Stimulated activated CD8-positive, alpha-beta memory T cell treated with anti-CD3 and anti-CD28 coated beads, Interleukin-7, amount 100 ng/mL, for 24 hours (primary cell): ENCODE data around the gene PDSS2.
"Not testable (repeated sequence)": the region's sequence is repeated elsewhere in the genome, so short reads cannot be mapped to it uniquely, and the experiment has no call there.

ENCODE experiments used
- DNase-seq: peaks from one replicate; pipeline ENCODE4 v3.0.0-alpha.2; 2020; ENCODE audit warnings: low read depth

The PDSS2 gene

DNA sequence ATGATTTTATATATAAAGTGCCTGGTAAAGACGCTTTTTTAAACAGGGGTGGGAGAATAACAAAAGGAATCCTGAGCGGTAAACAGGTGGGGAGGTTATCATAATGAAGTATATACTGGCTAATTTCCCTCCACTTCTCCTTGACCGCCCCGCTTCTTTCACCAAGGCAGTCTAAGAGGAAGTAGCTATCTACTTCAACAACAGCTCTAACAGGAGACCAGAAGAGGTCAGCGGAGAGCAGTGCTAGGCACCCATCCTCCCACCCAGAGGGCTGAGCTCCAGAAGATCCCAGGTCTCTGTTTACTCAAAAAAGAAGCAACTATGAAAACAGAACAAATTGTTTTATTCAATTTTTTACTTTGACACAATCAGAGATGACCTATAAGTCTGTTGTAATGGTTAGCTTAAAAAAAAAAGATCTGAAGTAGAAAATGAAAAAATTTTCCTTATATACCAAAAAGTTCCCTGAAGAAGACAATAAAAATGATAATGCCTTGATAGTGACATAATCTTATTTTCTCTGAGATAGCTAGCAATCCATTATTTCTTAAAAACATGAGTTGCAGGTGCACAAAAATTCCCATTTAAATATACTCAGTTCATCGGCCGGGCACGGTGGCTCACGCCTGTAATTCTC lies 141.1 kb downstream of the PDSS2 start:
- no peak for DNase-seq

DNA sequence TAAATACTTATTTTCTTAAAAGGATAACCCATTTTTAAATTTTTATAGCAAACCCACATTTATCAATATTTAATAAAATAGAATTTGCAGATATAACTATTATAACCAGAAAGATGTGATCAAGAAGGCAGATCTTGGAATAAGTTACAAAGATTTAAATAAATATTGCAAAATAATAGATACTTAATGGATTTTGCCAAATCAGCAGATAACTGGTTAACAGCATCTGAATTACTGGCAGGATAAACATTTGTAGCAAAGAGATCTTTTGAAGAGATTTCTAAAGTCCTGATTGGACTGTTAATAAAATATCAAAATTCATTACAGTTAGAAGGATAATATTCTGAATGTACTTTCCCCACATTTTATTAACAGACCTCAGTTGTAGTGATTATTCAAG lies 144.2 kb downstream of the PDSS2 start:
- no peak for DNase-seq

- DNase-seq = no peak
Measured at GRCh38 chr6:107314531-107314939, 144.8 kb downstream of the PDSS2 start.

- DNase-seq = no peak
Measured at GRCh38 chr6:107313776-107314175, 145.6 kb downstream of the PDSS2 start.

DNA sequence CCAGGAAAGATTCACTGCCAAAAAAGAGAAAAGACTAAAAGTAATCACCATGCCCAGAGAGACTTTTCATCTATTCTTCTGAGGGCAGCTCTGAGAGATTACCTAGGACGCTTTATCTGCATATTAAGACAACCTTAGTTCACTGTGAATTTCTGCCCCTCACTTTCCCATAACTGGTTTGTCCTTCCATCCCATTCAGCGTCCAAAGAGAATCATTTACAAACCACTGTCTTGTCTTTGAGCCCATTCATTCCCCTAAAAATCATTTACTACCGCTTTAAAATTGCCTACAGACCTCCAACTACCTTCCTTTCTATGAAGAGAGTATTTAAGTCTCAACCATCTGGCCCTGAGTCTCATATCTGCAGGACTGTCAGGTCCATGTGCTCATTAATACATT lies 149.0 kb downstream of the PDSS2 start:
- no peak for DNase-seq

DNA sequence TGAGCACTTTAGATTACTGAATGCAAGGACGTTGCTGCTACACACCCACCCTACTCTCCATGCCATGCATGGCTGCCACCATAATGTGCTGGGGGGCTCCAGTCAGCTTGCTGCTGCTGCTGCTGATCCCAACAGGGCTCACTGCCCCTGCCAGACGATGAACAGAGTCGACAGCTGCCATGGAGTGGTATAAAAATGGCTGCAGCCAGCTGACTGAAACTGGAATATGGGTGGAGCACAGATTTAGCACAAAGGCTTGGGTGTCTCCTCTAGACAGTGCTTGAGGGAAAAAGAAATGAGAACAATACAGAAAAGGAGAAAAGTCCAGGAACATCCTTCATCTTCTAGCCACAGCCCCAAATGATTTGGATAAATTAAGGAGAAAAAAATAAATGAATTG lies 150.7 kb downstream of the PDSS2 start:
- no peak for DNase-seq

- DNase-seq = not testable (repeated sequence)
Measured at GRCh38 chr6:107305994-107306393, 153.4 kb downstream of the PDSS2 start.

DNA sequence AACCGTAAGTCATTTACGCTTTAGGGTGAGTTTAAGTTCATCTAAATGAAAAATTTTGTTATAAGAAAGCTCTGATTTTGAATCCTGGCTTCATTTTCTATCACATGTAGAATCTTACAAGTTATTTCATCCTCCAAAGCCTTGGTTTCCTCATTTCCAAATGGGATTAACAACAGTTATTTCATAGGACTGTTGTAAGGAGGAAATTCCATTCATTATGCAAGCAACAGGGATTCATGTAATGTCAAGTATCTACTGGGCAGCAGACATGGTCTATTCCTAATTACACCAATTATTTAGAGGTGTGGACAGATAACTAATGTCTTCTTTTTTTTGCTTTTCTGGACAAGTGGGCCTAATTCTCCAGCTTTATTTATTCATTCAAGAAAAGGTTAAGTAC lies 154.0 kb downstream of the PDSS2 start:
- no peak for DNase-seq

DNA sequence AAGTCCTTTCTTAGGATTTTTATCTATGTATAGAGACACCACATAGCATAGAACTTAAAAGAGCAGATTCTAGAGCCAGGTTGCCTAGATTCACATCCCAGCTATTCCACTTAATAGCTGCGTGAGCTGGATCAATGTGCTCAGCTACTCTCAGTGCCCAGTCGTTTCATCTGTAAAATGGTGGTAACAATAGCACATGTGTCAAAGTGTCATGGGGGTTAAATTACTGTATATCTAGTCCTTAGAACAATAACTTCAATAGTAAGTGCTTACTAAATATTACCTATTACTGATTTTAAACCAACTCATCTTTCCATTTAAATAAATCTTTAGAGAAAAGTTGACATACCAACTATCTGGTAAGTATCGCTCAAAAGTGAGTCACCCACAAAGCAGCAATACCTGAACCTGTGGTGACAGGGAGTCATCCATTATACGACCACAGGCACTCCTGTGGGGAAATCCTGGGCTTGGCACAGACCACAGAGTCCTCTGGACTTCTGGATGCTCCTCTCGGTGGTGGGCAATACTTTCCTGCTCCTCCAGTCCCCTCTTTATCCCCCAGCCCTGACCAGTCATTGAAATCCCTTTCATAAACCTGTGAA lies 154.8 kb downstream of the PDSS2 start:
- no peak for DNase-seq

GRCh38 chr6:107293350-107293749 lies 166.0 kb downstream of the PDSS2 start:
- no peak for DNase-seq

GRCh38 chr6:107292715-107293271 lies 166.6 kb downstream of the PDSS2 start:
- DNase-seq = no peak

DNA sequence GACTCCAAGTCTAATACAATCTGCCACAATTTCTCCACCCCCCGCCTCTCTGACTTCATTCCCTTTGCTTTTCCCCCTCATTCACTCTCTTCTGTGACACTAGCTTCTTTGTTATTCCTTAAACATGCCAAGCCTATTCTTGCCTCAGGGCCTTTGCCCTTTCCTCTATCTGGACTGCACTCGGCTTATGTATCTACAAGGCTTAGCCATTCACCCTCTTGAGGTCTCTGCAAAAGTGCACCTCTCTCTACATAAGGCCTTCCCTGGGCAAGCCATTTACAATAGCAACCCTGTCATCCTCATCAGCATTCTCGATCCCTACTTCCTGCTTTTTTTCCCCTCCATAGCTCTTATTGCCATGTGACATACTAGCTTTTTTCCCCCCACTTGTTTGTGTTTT lies 168.9 kb downstream of the PDSS2 start:
- no peak for DNase-seq

DNA sequence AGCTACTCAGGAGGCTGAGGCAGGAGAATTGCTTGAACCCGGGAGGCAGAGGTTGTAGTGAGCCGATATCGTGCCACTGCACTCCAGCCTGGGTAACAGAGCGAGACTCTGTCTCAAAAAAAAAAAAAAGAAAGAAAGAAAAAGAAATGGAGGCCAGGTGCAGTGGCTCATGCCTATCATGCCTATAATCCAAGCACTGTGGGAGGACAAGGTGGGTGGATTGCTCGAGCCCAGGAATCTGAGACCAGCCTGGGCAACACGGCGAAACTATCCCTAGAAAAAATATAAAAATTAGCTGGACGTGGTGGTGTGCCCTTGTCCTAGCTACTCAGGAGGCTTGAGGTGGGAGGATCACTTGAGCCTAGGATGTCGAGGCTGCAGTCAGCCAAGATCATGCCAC lies 170.1 kb downstream of the PDSS2 start:
- DNase-seq = not testable (repeated sequence)

GRCh38 chr6:107285683-107286082 lies 173.7 kb downstream of the PDSS2 start:
- DNase-seq = not testable (repeated sequence)

- DNase-seq = no peak
Measured at GRCh38 chr6:107284805-107285204, 174.6 kb downstream of the PDSS2 start.

DNA sequence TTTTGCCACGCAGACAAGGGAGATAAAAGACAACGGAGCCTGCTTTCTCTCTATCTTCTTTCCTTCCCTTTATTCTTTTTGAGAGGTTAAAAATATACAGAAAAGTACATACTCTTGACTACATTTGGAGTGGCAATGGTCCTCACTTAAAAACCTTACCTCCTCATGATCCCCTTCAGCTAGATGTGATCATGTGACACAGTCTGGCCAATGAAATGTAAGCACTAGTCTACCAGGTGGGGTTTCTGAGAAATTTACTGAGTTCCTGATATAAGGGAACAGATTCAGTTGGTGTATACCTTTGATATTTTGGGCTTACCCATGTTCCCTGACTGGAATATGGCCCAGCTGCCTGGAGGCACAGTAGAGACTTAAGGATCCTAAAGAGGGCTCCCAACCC lies 178.6 kb downstream of the PDSS2 start:
- no peak for DNase-seq

- DNase-seq = not testable (repeated sequence)
Measured at GRCh38 chr6:107280001-107280400, 179.4 kb downstream of the PDSS2 start.

DNA sequence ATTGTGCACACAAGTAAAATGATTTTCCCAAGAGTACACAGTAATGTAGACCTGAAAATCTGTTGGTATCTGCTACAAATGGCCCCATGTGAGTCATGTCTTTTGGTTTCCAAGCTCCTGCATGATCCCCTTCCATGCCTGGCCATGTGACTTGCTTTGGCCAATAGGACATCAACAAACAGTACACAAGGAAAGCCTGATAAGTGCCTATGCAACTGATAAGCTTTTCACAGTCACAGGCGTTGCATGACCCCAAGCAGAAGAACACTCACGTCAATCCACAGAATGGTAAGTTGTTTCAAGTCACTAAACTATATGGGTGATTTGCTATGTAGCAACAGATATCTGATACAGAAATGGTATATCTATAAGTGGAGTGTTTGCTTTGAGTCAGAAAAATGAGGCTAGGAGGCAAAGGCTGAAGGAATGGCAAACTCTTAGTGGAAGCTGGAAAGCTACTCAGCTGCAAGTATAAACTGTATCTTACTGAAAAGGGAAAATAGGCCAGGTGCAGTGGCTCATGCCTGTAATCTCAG lies 184.0 kb downstream of the PDSS2 start:
- no peak for DNase-seq

- no peak for DNase-seq
Measured at GRCh38 chr6:107274288-107274687, 185.1 kb downstream of the PDSS2 start.

- no peak for DNase-seq
Measured at GRCh38 chr6:107272246-107272645, 187.1 kb downstream of the PDSS2 start.

DNA sequence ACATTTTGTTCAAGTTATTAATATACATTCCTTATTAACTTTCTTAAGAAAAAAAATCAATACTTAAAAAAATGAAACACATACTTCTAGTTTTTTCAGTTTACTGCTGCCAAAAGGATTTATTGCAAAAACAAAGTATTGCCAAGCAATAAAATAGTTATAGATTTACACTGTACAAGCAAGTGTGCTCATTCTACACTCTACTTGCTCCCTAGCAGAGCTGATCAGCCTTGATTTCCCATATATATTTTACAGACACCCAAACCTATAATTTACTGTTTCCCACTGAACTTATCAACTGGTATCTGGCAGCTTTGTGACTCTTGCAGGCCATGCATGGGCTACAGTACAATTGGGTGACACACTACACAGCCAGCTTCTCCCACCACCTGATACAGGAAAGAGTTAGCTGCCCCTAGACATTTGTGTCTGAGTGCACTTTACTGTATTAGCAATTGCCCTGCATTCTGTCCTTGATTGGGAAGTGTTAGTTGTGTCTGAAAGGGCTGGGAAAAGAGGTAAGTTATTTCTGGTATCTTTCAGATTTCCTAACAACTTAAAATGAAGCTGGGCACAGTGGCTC lies 188.1 kb downstream of the PDSS2 start:
- no peak for DNase-seq

DNA sequence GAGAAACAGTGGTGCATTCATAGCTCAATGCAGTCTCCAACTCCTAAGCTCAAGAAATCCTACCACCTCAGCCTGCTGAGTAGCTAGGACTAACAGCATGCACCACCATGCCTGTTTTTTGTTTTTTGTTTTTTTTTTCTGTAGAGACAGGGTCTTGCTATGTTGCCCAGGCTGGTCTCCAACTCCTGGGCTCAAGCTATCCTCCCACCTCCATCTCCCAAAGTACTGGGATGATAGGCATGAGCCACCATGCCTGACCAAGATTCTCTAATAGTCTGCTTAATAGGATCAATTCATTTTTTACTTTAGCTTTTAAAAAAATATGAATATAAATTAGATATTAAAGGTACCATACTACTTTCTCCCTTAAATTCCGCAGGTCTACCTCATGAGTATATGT lies 191.7 kb downstream of the PDSS2 start:
- no peak for DNase-seq

GRCh38 chr6:107267006-107267405 lies 192.4 kb downstream of the PDSS2 start:
- DNase-seq = no peak
